PFSK-1 (cell line): ENCODE data around the gene WSB1.

Source experiments
- FOXP2 ChIP-seq: optimal IDR thresholded peaks from 2 replicates; pipeline ENCODE3; 2011; ENCODE audit warnings: borderline replicate concordance, control low read depth, inconsistent platforms; ENCODE audit not compliant: insufficient read depth; ENCODE audit errors: extremely low read length, extremely low read depth
- POLR2AphosphoS5 ChIP-seq: IDR thresholded peaks from 2 replicates; pipeline ENCODE4 v1.6.1; 2012; ENCODE audit warnings: low read depth, mild to moderate bottlenecking, control low read depth, low read length, moderate library complexity
- SIN3A ChIP-seq: IDR thresholded peaks from 2 replicates; pipeline ENCODE4 v1.6.1; 2012; ENCODE audit warnings: mild to moderate bottlenecking, low read length, moderate library complexity, borderline replicate concordance; ENCODE audit not compliant: insufficient read depth
- TAF1 ChIP-seq: IDR thresholded peaks from 2 replicates; pipeline ENCODE4 v1.6.1; 2012; ENCODE audit warnings: low read length, control low read depth, borderline replicate concordance; ENCODE audit not compliant: insufficient read depth
- TF ChIP-seq, protein P1 (sequence below), 2 experiments: IDR thresholded peaks; 2 replicates each; pipeline versions ENCODE4 v1.6.1 to v1.8.0; 2011 to 2012; ENCODE audit warnings: low read depth in 2 of 2, low read length in 2 of 2, control low read depth in 1 of 2, inconsistent platforms in 1 of 2, mild to moderate bottlenecking in 1 of 2, moderate library complexity in 1 of 2; ENCODE audit not compliant: insufficient read depth in 1 of 2

The WSB1 gene

GRCh38 chr17:27322026-27322425, 28.1 kb downstream of the WSB1 start:
- TF ChIP-seq POLR2AphosphoS5: no peak
- no peak for TF ChIP-seq FOXP2
- no peak for TF ChIP-seq TAF1
- TF ChIP-seq, protein P1, sequence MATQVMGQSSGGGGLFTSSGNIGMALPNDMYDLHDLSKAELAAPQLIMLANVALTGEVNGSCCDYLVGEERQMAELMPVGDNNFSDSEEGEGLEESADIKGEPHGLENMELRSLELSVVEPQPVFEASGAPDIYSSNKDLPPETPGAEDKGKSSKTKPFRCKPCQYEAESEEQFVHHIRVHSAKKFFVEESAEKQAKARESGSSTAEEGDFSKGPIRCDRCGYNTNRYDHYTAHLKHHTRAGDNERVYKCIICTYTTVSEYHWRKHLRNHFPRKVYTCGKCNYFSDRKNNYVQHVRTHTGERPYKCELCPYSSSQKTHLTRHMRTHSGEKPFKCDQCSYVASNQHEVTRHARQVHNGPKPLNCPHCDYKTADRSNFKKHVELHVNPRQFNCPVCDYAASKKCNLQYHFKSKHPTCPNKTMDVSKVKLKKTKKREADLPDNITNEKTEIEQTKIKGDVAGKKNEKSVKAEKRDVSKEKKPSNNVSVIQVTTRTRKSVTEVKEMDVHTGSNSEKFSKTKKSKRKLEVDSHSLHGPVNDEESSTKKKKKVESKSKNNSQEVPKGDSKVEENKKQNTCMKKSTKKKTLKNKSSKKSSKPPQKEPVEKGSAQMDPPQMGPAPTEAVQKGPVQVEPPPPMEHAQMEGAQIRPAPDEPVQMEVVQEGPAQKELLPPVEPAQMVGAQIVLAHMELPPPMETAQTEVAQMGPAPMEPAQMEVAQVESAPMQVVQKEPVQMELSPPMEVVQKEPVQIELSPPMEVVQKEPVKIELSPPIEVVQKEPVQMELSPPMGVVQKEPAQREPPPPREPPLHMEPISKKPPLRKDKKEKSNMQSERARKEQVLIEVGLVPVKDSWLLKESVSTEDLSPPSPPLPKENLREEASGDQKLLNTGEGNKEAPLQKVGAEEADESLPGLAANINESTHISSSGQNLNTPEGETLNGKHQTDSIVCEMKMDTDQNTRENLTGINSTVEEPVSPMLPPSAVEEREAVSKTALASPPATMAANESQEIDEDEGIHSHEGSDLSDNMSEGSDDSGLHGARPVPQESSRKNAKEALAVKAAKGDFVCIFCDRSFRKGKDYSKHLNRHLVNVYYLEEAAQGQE (IDR thresholded peaks at IDR 0.05; ENCODE audit: insufficient read depth in 1 of 2, low read depth in 2 of 2, low read length in 2 of 2): no peak
- no peak for TF ChIP-seq SIN3A

- TF ChIP-seq FOXP2 (no peak), POLR2AphosphoS5 (no peak), SIN3A (no peak), TAF1 (no peak)
- TF ChIP-seq, protein P1 (IDR thresholded peaks at IDR 0.05; ENCODE audit: insufficient read depth in 1 of 2, low read depth in 2 of 2, low read length in 2 of 2): no peak
Measured at GRCh38 chr17:27322690-27323508, 29.0 kb downstream of the WSB1 start.

- no peak for TF ChIP-seq POLR2AphosphoS5
- TF ChIP-seq SIN3A: no peak
- no peak for TF ChIP-seq FOXP2
- TF ChIP-seq TAF1: no peak
- TF ChIP-seq, protein P1 (IDR thresholded peaks at IDR 0.05; ENCODE audit: insufficient read depth in 1 of 2, low read depth in 2 of 2, low read length in 2 of 2): no peak
Measured at GRCh38 chr17:27323538-27324215, 29.8 kb downstream of the WSB1 start.

GRCh38 chr17:27324771-27325339, 30.9 kb downstream of the WSB1 start:
- TF ChIP-seq SIN3A: no peak
- no peak for TF ChIP-seq FOXP2
- TF ChIP-seq TAF1: no peak
- TF ChIP-seq, protein P1 (IDR thresholded peaks at IDR 0.05; ENCODE audit: insufficient read depth in 1 of 2, low read depth in 2 of 2, low read length in 2 of 2): no peak
- no peak for TF ChIP-seq POLR2AphosphoS5
